Hepatocyte (in vitro differentiated cells): ENCODE data around the gene FAM83D. TPM values are rescaled to one million over a fixed set of nuclear protein-coding genes. Genes with fewer than 3 reads are reported as not detected.

ENCODE experiments used
- DNase-seq: peaks from one replicate; pipeline ENCODE4 v3.0.0-alpha.2; 2016; ENCODE audit warnings: low spot score
- H2AFZ ChIP-seq: fragments of 200-600 bp; sonication (generic); 2 replicates; pipeline ENCODE4 v1.6.0; 2016; ENCODE audit warnings: antibody characterized with exemption, mild to moderate bottlenecking
- H3K27ac ChIP-seq: fragments of 200-600 bp; sonication (generic); 2 replicates; pipeline ENCODE4 v1.5.1; 2016; ENCODE audit warnings: mild to moderate bottlenecking
- H3K27me3 ChIP-seq: fragments of 200-600 bp; sonication (generic); 2 replicates; pipeline ENCODE4 v1.6.1; 2016
- H3K36me3 ChIP-seq: fragments of 200-600 bp; sonication (generic); replicated peaks from 2 replicates; pipeline ENCODE4 v1.5.1; 2016; ENCODE audit warnings: low read depth; ENCODE audit not compliant: insufficient read depth
- H3K4me1 ChIP-seq: fragments of 200-600 bp; sonication (generic); 2 replicates; pipeline ENCODE4 v1.5.1; 2016; ENCODE audit warnings: mild to moderate bottlenecking, moderate library complexity; ENCODE audit not compliant: insufficient read depth
- H3K4me2 ChIP-seq: fragments of 200-600 bp; sonication (generic); 2 replicates; pipeline ENCODE4 v1.6.0; 2016
- H3K4me3 ChIP-seq: fragments of 200-600 bp; sonication (generic); 2 replicates; pipeline ENCODE4 v1.5.1; 2016; ENCODE audit warnings: mild to moderate bottlenecking
- H3K79me2 ChIP-seq: fragments of 200-600 bp; sonication (generic); 2 replicates; pipeline ENCODE4 v1.6.0; 2017; ENCODE audit warnings: mild to moderate bottlenecking
- H3K9me2 ChIP-seq: fragments of 200-600 bp; sonication (generic); replicated peaks from 2 replicates; pipeline ENCODE4 v1.6.0; 2017; ENCODE audit warnings: mild to moderate bottlenecking; ENCODE audit not compliant: insufficient read depth
- H3K9me3 ChIP-seq: fragments of 200-600 bp; sonication (generic); 2 replicates; pipeline ENCODE4 v1.5.1; 2016; ENCODE audit warnings: low read depth, mild to moderate bottlenecking
- H4K20me1 ChIP-seq: fragments of 200-600 bp; sonication (generic); 2 replicates; pipeline ENCODE4 v1.6.0; 2016; ENCODE audit warnings: mild to moderate bottlenecking; ENCODE audit not compliant: insufficient read depth, poor library complexity, severe bottlenecking
- CTCF ChIP-seq: fragments of 200-600 bp; sonication (generic); IDR thresholded peaks from 2 replicates; pipeline ENCODE4 v1.5.1; 2016; ENCODE audit warnings: antibody characterized with exemption, mild to moderate bottlenecking; ENCODE audit not compliant: poor library complexity
- EZH2 ChIP-seq: fragments of 200-600 bp; sonication (generic); IDR thresholded peaks from 2 replicates; pipeline ENCODE4 v1.6.1; 2016; ENCODE audit warnings: antibody characterized with exemption, mild to moderate bottlenecking, borderline replicate concordance
- EZH2phosphoT487 ChIP-seq: fragments of 200-600 bp; sonication (generic); IDR thresholded peaks from one replicate; pipeline ENCODE4 v1.6.1; 2018; ENCODE audit warnings: antibody characterized with exemption, mild to moderate bottlenecking, low read depth, moderate library complexity; ENCODE audit not compliant: unreplicated experiment, severe bottlenecking
- WGBS: methylation state at CpG from one replicate; pipeline ENCODE4 v1.1.6; 2016; ENCODE audit warnings: low lambda C conversion rate; ENCODE audit errors: missing lambda C conversion rate; 5-methylcytosine and 5-hydroxymethylcytosine counted together
- polyA plus RNA-seq: library from polyadenylated mRNA; unstranded; fragments of >200 nt; fragmentation: Nextera tagmentation; extraction: Ambion mirVana; gene quantifications from 2 replicates; pipeline ENCODE4 v1.2.1, GENCODE V29; 2016
- total RNA-seq: library from RNA; depleted of rRNA; stranded (reverse); fragments of >200 nt; gene quantifications from 2 replicates; pipeline ENCODE4 v1.2.3, GENCODE V29; 2014

Gene FAM83D
- total and polyA plus RNA-seq, 2 experiments from 2014 or later, result 5.4 to 6.3 TPM

DNA sequence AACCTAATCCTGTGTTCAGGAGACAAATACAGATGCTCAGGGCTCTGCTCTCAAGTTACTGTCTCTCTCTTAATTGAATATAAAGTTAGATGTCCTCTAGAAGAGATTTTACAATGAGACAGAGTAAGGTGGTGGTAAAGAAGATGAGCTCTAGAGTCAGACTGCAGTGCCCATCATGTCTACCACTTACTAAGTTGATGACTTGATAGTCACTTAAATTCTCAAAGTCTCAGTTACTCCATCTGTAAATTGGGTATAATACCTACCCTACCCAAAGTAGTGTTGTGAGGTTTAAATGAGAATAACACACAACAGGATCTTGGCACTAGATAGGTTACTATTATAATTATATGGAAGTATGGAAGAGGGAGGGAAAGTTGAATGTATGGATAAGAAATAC lies 37.5 kb downstream of the FAM83D start:
- Histone ChIP-seq H4K20me1 (no peaks in the 10 kb centered on the region), H3K36me3 (no peaks in the 10 kb centered on the region), H3K27me3 (no peaks in the 10 kb centered on the region), H3K4me2 (no peak overlapping the region), H3K4me1 (peaks cover 11% of the 10 kb centered on the region), H2AFZ (no peak overlapping the region), H3K9me3 (no peaks in the 10 kb centered on the region), H3K4me3 (no peak overlapping the region), H3K9me2 (no peaks in the 10 kb centered on the region), H3K27ac (no peak overlapping the region), H3K79me2 (peaks cover 54% of the 10 kb centered on the region)
- no peak for DNase-seq
- TF ChIP-seq CTCF, result no peak
- TF ChIP-seq EZH2, result no peak
- TF ChIP-seq EZH2phosphoT487, result no peak

GRCh38 chr20:38965264-38965663 lies 39.0 kb downstream of the FAM83D start:
- Histone ChIP-seq H3K27me3 (no peaks in the 10 kb centered on the region), H3K27ac (no peak overlapping the region), H3K36me3 (no peaks in the 10 kb centered on the region), H3K4me1 (peaks cover 11% of the 10 kb centered on the region), H3K4me3 (no peak overlapping the region), H3K9me2 (no peaks in the 10 kb centered on the region), H4K20me1 (no peaks in the 10 kb centered on the region), H3K4me2 (no peak overlapping the region), H2AFZ (no peak overlapping the region), H3K9me3 (no peaks in the 10 kb centered on the region), H3K79me2 (peaks cover 54% of the 10 kb centered on the region)
- TF ChIP-seq CTCF (no peak), EZH2 (no peak), EZH2phosphoT487 (no peak)
- no peak for DNase-seq

DNA sequence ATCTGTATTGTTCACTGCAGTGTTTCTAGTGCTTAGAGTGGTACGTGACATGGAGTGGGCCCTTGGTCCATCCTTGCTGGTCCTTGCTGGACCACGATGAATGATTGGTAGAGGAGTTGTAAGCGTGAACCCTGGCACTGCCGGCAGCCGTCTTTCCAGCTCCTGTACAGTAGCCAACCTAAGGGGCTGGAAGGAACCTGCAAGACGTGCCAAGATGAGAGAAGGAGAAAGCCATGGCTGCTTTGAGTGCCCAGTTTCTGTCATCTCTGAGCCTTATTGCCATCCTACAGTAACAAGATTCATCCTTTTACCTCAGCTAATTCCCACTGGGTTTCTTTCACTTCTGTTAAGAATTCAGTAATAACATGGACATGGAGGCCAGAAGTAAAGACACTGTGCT lies 41.9 kb downstream of the FAM83D start:
- H4K20me1 ChIP-seq, result no peaks in the 10 kb centered on the region
- H3K27me3 ChIP-seq, result no peaks in the 10 kb centered on the region
- no peak overlapping the region for H3K4me3 ChIP-seq
- no peak overlapping the region for H2AFZ ChIP-seq
- TF ChIP-seq EZH2phosphoT487 (no peak), CTCF (no peak), EZH2 (no peak)
- no peaks in the 10 kb centered on the region for H3K36me3 ChIP-seq
- WGBS, result 96% methylated on average over 6 of the region's 6 CpGs
- H3K4me2 ChIP-seq, result no peak overlapping the region
- no peak for DNase-seq
- H3K9me2 ChIP-seq, result no peaks in the 10 kb centered on the region
- no peak overlapping the region for H3K27ac ChIP-seq
- peaks cover 49% of the 10 kb centered on the region for H3K79me2 ChIP-seq
- H3K9me3 ChIP-seq, result no peaks in the 10 kb centered on the region
- peaks cover 5% of the 10 kb centered on the region for H3K4me1 ChIP-seq

DNA sequence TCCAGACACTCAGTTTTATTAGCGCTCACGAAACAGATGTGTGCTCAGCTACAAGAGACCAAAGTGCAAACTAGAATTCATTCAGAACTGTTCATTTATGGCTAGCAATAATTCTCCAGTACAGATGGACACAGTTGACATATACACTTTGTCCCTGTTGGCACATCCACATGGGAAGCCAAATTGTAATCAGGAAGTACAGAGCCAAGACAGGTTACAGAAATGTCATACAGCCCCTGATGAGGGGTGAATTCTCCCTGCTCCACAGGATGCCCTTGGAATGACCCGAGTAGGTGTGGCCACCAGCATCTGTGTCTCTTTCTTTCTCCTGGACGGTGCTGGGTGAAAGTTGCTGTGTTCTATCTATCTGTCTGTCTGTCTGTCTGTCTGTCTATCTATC lies 43.5 kb downstream of the FAM83D start:
- Histone ChIP-seq H3K79me2 (peaks cover 33% of the 10 kb centered on the region), H3K27ac (peak overlapping the region; percentile 67), H3K27me3 (no peaks in the 10 kb centered on the region), H3K36me3 (no peaks in the 10 kb centered on the region), H4K20me1 (no peaks in the 10 kb centered on the region), H3K9me2 (no peaks in the 10 kb centered on the region), H3K4me2 (no peak overlapping the region), H3K9me3 (no peaks in the 10 kb centered on the region), H2AFZ (no peak overlapping the region), H3K4me1 (no peaks in the 10 kb centered on the region), H3K4me3 (no peak overlapping the region)
- 74% methylated on average over 4 of the region's 4 CpGs for WGBS
- peak; percentile 44 for DNase-seq
- TF ChIP-seq EZH2phosphoT487 (no peak), EZH2 (no peak), CTCF (no peak)
